Heart left ventricle (tissue), 16 donors: ENCODE measurements around the gene SIRT6. TPM values are rescaled to one million over a fixed set of nuclear protein-coding genes. Genes with fewer than 3 reads are reported as not detected.

Experiments
- ATAC-seq, 4 donors: fragments of 200-7000 bp; cut with Tn5 transposase; one replicate each; pipeline ENCODE4 v1.9.1; 2020 to 2022; ENCODE audit warnings: moderate library complexity in 4 of 4, mild to moderate bottlenecking in 3 of 4, moderate number of reproducible peaks in 1 of 4
- DNase-seq, 5 donors: peaks; one replicate each; pipeline ENCODE4 v3.0.0-alpha.2; 2020
- H3K27ac ChIP-seq, 12 donors: fragments of 200-600 bp; sonication (generic) in 4 of 12; one replicate each; pipeline versions ENCODE4 v1.5.0 to v1.8.0; 2016 to 2022; ENCODE audit warnings: mild to moderate bottlenecking in 2 of 12
- H3K27me3 ChIP-seq, 9 donors: fragments of 200-600 bp; sonication (generic) in 2 of 9; one replicate each; pipeline versions ENCODE4 v1.5.1 to v1.8.0; 2016 to 2022; ENCODE audit warnings: mild to moderate bottlenecking in 3 of 9
- H3K36me3 ChIP-seq, 9 donors: fragments of 200-600 bp; sonication (generic) in 2 of 9; one replicate each; pipeline versions ENCODE4 v1.5.0 to v1.8.0; 2018 to 2022; ENCODE audit warnings: mild to moderate bottlenecking in 2 of 9
- H3K4me1 ChIP-seq, 12 donors: fragments of 200-600 bp; sonication (generic) in 4 of 12; one replicate each; pipeline versions ENCODE4 v1.5.0 to v1.8.0; 2016 to 2022; ENCODE audit warnings: mild to moderate bottlenecking in 3 of 12
- H3K4me3 ChIP-seq, 12 donors: fragments of 200-600 bp; sonication (generic) in 4 of 12; one replicate each; pipeline versions ENCODE4 v1.5.0 to v1.8.0; 2017 to 2022; ENCODE audit warnings: mild to moderate bottlenecking in 9 of 12, moderate library complexity in 4 of 12
- H3K9me3 ChIP-seq, 12 donors: fragments of 200-600 bp; sonication (generic) in 4 of 12; one replicate each; pipeline versions ENCODE4 v1.5.0 to v1.8.0; 2016 to 2022; ENCODE audit warnings: mild to moderate bottlenecking in 1 of 12
- CTCF ChIP-seq, 12 donors: fragments of 200-600 bp; sonication (generic) in 4 of 12; IDR thresholded peaks; one replicate each; pipeline versions ENCODE4 v1.5.0 to v1.8.0; 2018 to 2022; ENCODE audit warnings: antibody characterized with exemption in 12 of 12, mild to moderate bottlenecking in 5 of 12
- POLR2A ChIP-seq, 2 donors: fragments of 450-650 bp; IDR thresholded peaks; one replicate each; pipeline ENCODE4 v1.6.1; 2017; ENCODE audit warnings: antibody characterized with exemption in 2 of 2, mild to moderate bottlenecking in 2 of 2, moderate library complexity in 2 of 2
- WGBS, 4 donors: extraction: QIAGEN DNeasy Blood & Tissue Kit in 2 of 4; methylation state at CpG; one replicate each; pipeline versions ENCODE4 v1.1.5 to v1.1.7; 2013 to 2018; 5-methylcytosine and 5-hydroxymethylcytosine counted together
- intact Hi-C, 10 donors: fragments of 100-400 bp; cut with DNase I; formaldehyde crosslinking; loops; one replicate each; pipeline versions ENCODE4 v1.11.1 to v1.14.2; 2022
- polyA plus RNA-seq, 2 donors: library from polyadenylated mRNA; stranded (reverse); fragments of 200-250 nt; gene quantifications; one replicate each; pipeline ENCODE4 v1.2.3, GENCODE V29; 2013
- total RNA-seq, 9 donors: library from RNA; depleted of rRNA in 2 of 9; stranded (reverse); fragments of >200 nt in 2 of 9; fragmentation: NEBNext Ultra II Directional in 3 of 9; extraction: Animal tissue kit (Norgen Biotek cat#: 25700) in 3 of 9; gene quantifications; one replicate each; pipeline versions ENCODE4 v1.1.0 to v1.2.4, GENCODE V29; 2016 to 2023
- donor health status: ischemic (EF 13 %, LVEDD 7.1; RV severe dilation, severe dysfunction).
- donor health status: healthy with polysubstance abuse.
- donor health status: DM: no; HTN: yes; CAD: no.
- donor health status: DM: no; HTN: no; CAD: no.
- donor health status: ischemic (EF 25% LVEDD 6.9; RV normal size, moderate dysfunction).
- donor health status: ischemic (EF 25% LVEDD 5.7; RV mildly dilated, moderate dysfunction).
- donor health status: healthy.
- donor health status: DM: yes; HTN: yes; CAD: no.
- donor health status: ischemic (EF 35%, LVEDD 5.7; RV mildly dilated, moderate dysfunction).
- donor health status: nonischemic (EF 11% LVEDD 7.7; RV severe dilation, severe dysfunction).
- donor health status: DM: yes; HTN: yes; CAD: no.
- donor health status: PGD.
- donor health status: ischemic (EF 29% LVEDD 5.4; RV normal size, mild dysfunction).
- donor health status: nonischemic (EF 23%, LVEDD 6.1; RV moderate dilation, normal function).

SIRT6 gene
- total and polyA plus RNA-seq, 11 donors, result 10.2 to 29.0 (median 13.1) TPM

- Histone ChIP-seq H3K4me3 (no peak overlapping the region), H3K27ac (no peak overlapping the region), H3K36me3 (peaks cover 0 to 59% (median 33%) of the 10 kb centered on the region in 9 donors), H3K27me3 (peaks cover 0 to 18% (median 4%) of the 10 kb centered on the region in 9 donors), H3K9me3 (no peaks in the 10 kb centered on the region), H3K4me1 (peaks cover 0 to 6% (median 3%) of the 10 kb centered on the region in 12 donors)
- TF ChIP-seq CTCF (IDR thresholded peaks at IDR 0.05), result no peak
- no peak for TF ChIP-seq POLR2A (IDR thresholded peaks at IDR 0.05)
- ATAC-seq (no peak), DNase-seq (no peak)
- 86 to 94% (median 93%) methylated on average over 4 to 12 of the region's 12 CpGs for WGBS, 4 donors
- intact Hi-C loops, result no loop called here
These were observed 6.8 kb downstream of the SIRT6 start for GRCh38 chr19:4175669-4175931.

- TF ChIP-seq POLR2A (IDR thresholded peaks at IDR 0.05) (no peak), CTCF (IDR thresholded peaks at IDR 0.05) (no peak)
- ATAC-seq, result peak in 1 of 4 donors; percentile 20
- peaks cover 0 to 6% (median 1%) of the 10 kb centered on the region in 12 donors for H3K4me1 ChIP-seq
- peaks cover 0 to 54% (median 33%) of the 10 kb centered on the region in 9 donors for H3K36me3 ChIP-seq
- intact Hi-C loops, result no loop called here
- 91 to 94% (median 91%) methylated on average over 22 to 41 of the region's 41 CpGs for WGBS, 4 donors
- no peak overlapping the region for H3K27ac ChIP-seq
- no peaks in the 10 kb centered on the region for H3K9me3 ChIP-seq
- peaks cover 0 to 18% (median 4%) of the 10 kb centered on the region in 9 donors for H3K27me3 ChIP-seq
- no peak for DNase-seq
- H3K4me3 ChIP-seq, result no peak overlapping the region
These were observed 7.3 kb downstream of the SIRT6 start for GRCh38 chr19:4174895-4175668.

GRCh38 chr19:4174213-4174894 lies 8.0 kb downstream of the SIRT6 start:
- Histone ChIP-seq H3K27me3 (peaks cover 0 to 18% (median 4%) of the 10 kb centered on the region in 9 donors), H3K27ac (no peak overlapping the region), H3K36me3 (peaks cover 0 to 48% (median 27%) of the 10 kb centered on the region in 9 donors), H3K4me1 (peaks cover 0 to 6% (median 1%) of the 10 kb centered on the region in 12 donors), H3K4me3 (no peak overlapping the region), H3K9me3 (no peaks in the 10 kb centered on the region)
- no peak for TF ChIP-seq CTCF (IDR thresholded peaks at IDR 0.05)
- no peak for TF ChIP-seq POLR2A (IDR thresholded peaks at IDR 0.05)
- DNase-seq (no peak), ATAC-seq (no peak)
- intact Hi-C loops, result no loop called here
- 83 to 86% (median 86%) methylated on average over 20 to 21 of the region's 21 CpGs for WGBS, 4 donors

- Histone ChIP-seq H3K27ac (no peak overlapping the region), H3K27me3 (peaks cover 0 to 18% (median 4%) of the 10 kb centered on the region in 9 donors), H3K4me3 (no peak overlapping the region), H3K9me3 (no peaks in the 10 kb centered on the region), H3K36me3 (peaks cover 0 to 42% (median 20%) of the 10 kb centered on the region in 9 donors), H3K4me1 (peaks cover 0 to 6% (median 1%) of the 10 kb centered on the region in 12 donors)
- TF ChIP-seq POLR2A (IDR thresholded peaks at IDR 0.05), result no peak
- no peak for TF ChIP-seq CTCF (IDR thresholded peaks at IDR 0.05)
- ATAC-seq (no peak), DNase-seq (no peak)
- intact Hi-C loops, result no loop called here
- 38 to 45% (median 42%) methylated on average over 9 to 11 of the region's 11 CpGs for WGBS, 4 donors
These were observed 8.7 kb downstream of the SIRT6 start for GRCh38 chr19:4173479-4174212.
